SK-N-SH (cell line): ENCODE data around the gene PRKG1.

Source experiments
- CTCF ChIP-seq: fragments of 200-600 bp; sonication (generic); IDR thresholded peaks from 2 replicates; pipeline ENCODE4 v1.6.1; 2017; ENCODE audit warnings: antibody characterized with exemption, mild to moderate bottlenecking, moderate library complexity
- EP300 ChIP-seq, 2 experiments: IDR thresholded peaks; 2 replicates each; pipeline versions ENCODE4 v1.4.0 to v1.6.1; 2012; ENCODE audit warnings: borderline replicate concordance in 1 of 2, low read depth in 1 of 2, low read length in 1 of 2
- FOSL2 ChIP-seq: IDR thresholded peaks from 2 replicates; pipeline ENCODE4 v1.4.0; 2012; ENCODE audit warnings: low read depth, mild to moderate bottlenecking, moderate library complexity, borderline replicate concordance
- GATA2 ChIP-seq: sonication (generic); formaldehyde crosslinking; IDR thresholded peaks from 2 replicates; pipeline ENCODE4 v1.5.0; 2020; ENCODE audit warnings: mild to moderate bottlenecking, missing genetic modification reagents
- MXI1 ChIP-seq: IDR thresholded peaks from 2 replicates; pipeline ENCODE4 v1.6.1; 2012; ENCODE audit warnings: mild to moderate bottlenecking, low read depth, low read length, improper control_type of control experiment
- PBX3 ChIP-seq: IDR thresholded peaks from 2 replicates; pipeline ENCODE4; 2012
- POLR2AphosphoS5 ChIP-seq: IDR thresholded peaks from 2 replicates; pipeline ENCODE4 v1.6.1; 2012; ENCODE audit warnings: low read depth, low read length
- RAD21 ChIP-seq: IDR thresholded peaks from 2 replicates; pipeline ENCODE4 v1.6.1; 2012; ENCODE audit warnings: mild to moderate bottlenecking, low read length
- REST ChIP-seq: IDR thresholded peaks from 2 replicates; pipeline ENCODE4 v1.6.1; 2012; ENCODE audit warnings: mild to moderate bottlenecking, low read depth, low read length, moderate library complexity
- SIN3A ChIP-seq: IDR thresholded peaks from 2 replicates; pipeline ENCODE4 v1.6.1; 2012; ENCODE audit warnings: low read depth, mild to moderate bottlenecking, low read length, moderate library complexity, borderline replicate concordance
- TCF12 ChIP-seq: IDR thresholded peaks from 2 replicates; pipeline ENCODE4 v1.4.0; 2012

- no peak for TF ChIP-seq POLR2AphosphoS5
- no peak for TF ChIP-seq MXI1
- TF ChIP-seq SIN3A: no peak
- no peak for TF ChIP-seq FOSL2
- TF ChIP-seq RAD21: no peak
- no peak for TF ChIP-seq REST
- TF ChIP-seq CTCF: no peak
- TF ChIP-seq TCF12: no peak
- no peak for TF ChIP-seq PBX3
- no peak for TF ChIP-seq GATA2 (CRISPR knock-in tag)
- TF ChIP-seq EP300 (IDR thresholded peaks at IDR 0.05; ENCODE audit: borderline replicate concordance in 1 of 2, low read depth in 1 of 2, low read length in 1 of 2): no peak
Observed at GRCh38 chr10:51416494-51416893, 342.2 kb downstream of the PRKG1 start.
